K562 (cell line): ENCODE data around the gene SYNPO2. TPM values are rescaled to one million over a fixed set of nuclear protein-coding genes. Genes with fewer than 3 reads are reported as not detected.

Experiments used
- ATAC-seq: fragments of 200-7000 bp; cut with Tn5 transposase; 3 replicates; pipeline ENCODE4 v1.9.1; 2020; ENCODE audit warnings: moderate library complexity
- BruUV-seq: library from RNA; stranded (reverse); fragments of 400-500 nt; replicated peaks from 2 replicates; lab custom pipeline; 2021; lab: Mats Ljungman, UMichigan
- CTCF ChIA-PET: fragments of 300-600 bp; formaldehyde crosslinking; extraction: SDS; loops from one replicate; lab custom pipeline; 2021; ENCODE audit warnings: low intra/inter-chr PET ratio; lab: Yijun Ruan, JAX
- POLR2A ChIA-PET: fragments of 300-600, 350-650 bp; sonication (Branson Sonifier 250); formaldehyde crosslinking; extraction: SDS; loops from one replicate; lab custom pipeline; 2021; ENCODE audit warnings: antibody characterized with exemption, inconsistent platforms; lab: Yijun Ruan, JAX
- DNase-seq, 4 experiments: peaks; one replicate each; pipeline versions ENCODE4 v3.0.0 to v3.0.0-alpha.2; 2011 to 2018; ENCODE audit warnings: low spot score in 3 of 4, mixed read lengths in 3 of 4; ENCODE audit errors: extremely low read depth in 1 of 4
- FAIRE-seq: peaks from 2 replicates; lab custom pipeline; 2011; peaks lifted over from hg19 to GRCh38; lab: Jason Lieb, UNC
- H2AFZ ChIP-seq: 2 replicates; pipeline ENCODE4 v1.6.0; 2011; ENCODE audit warnings: low read depth, low read length, control low read depth, inconsistent platforms
- H3K27ac ChIP-seq: fragments of 200-600 bp; 3 replicates; pipeline ENCODE4 v1.8.0; 2011; ENCODE audit warnings: low read depth, mild to moderate bottlenecking, control low read depth, inconsistent platforms, low read length, moderate library complexity, mixed read lengths; ENCODE audit errors: extremely low read depth
- H3K27me3 ChIP-seq, 2 experiments: fragments of 300-600 bp in 1 of 2; 2 replicates in 1 of 2; 3 replicates in 1 of 2; pipeline versions ENCODE4 v1.6.0 to v1.8.0; 2011; ENCODE audit warnings: inconsistent platforms in 2 of 2, low read length in 2 of 2, mild to moderate bottlenecking in 1 of 2, mixed read lengths in 1 of 2, moderate library complexity in 1 of 2; ENCODE audit not compliant: control insufficient read depth in 2 of 2, insufficient read depth in 2 of 2
- H3K36me3 ChIP-seq: fragments of 300-600 bp; 3 replicates; pipeline ENCODE4 v1.8.0; 2011; ENCODE audit warnings: mild to moderate bottlenecking, low read length, inconsistent platforms; ENCODE audit not compliant: control insufficient read depth, insufficient read depth
- H3K4me1 ChIP-seq, 2 experiments: fragments of 200-600 bp in 1 of 2; replicated peaks in 1 of 2; 2 replicates in 1 of 2; 3 replicates in 1 of 2; pipeline versions ENCODE4 v1.5.1 to v1.8.0; 2011; ENCODE audit warnings: inconsistent platforms in 2 of 2, low read length in 2 of 2, mild to moderate bottlenecking in 1 of 2, mixed read lengths in 1 of 2, moderate library complexity in 1 of 2; ENCODE audit not compliant: control insufficient read depth in 2 of 2, insufficient read depth in 2 of 2
- H3K4me2 ChIP-seq: 2 replicates; pipeline ENCODE4 v1.6.1; 2011; ENCODE audit warnings: low read length, control low read depth, inconsistent platforms, mixed read lengths; ENCODE audit not compliant: insufficient read depth
- H3K4me3 ChIP-seq: fragments of 200-600 bp; sonication (generic), shearing (Covaris generic); 2 replicates; pipeline ENCODE4 v1.5.1; 2016; ENCODE audit warnings: control low read depth, inconsistent platforms
- H3K79me2 ChIP-seq: fragments of 200-600 bp; 3 replicates; pipeline ENCODE4 v1.8.0; 2011; ENCODE audit warnings: low read length, inconsistent platforms; ENCODE audit not compliant: control insufficient read depth, insufficient read depth
- H3K9ac ChIP-seq, 2 experiments: 2 replicates each; pipeline versions ENCODE4 v1.6.0 to v1.6.1; 2011; ENCODE audit warnings: low read depth in 2 of 2, low read length in 2 of 2, control low read depth in 1 of 2, inconsistent platforms in 1 of 2, mild to moderate bottlenecking in 1 of 2, mixed read lengths in 1 of 2; ENCODE audit not compliant: insufficient read depth in 1 of 2
- H3K9me1 ChIP-seq: one replicate; pipeline ENCODE4 v1.6.0; 2011; ENCODE audit warnings: inconsistent platforms, mild to moderate bottlenecking, low read length, moderate library complexity; ENCODE audit not compliant: control insufficient read depth, insufficient read depth
- H3K9me3 ChIP-seq: replicated peaks from 2 replicates; pipeline ENCODE4 v1.5.1; 2011; ENCODE audit warnings: low read depth, low read length, inconsistent platforms; ENCODE audit not compliant: control insufficient read depth, insufficient read depth
- H4K20me1 ChIP-seq: replicated peaks from 2 replicates; pipeline ENCODE4 v1.6.1; 2011; ENCODE audit warnings: low read length, inconsistent platforms, mixed read lengths; ENCODE audit not compliant: control insufficient read depth, insufficient read depth
- ARID2 ChIP-seq: fragments of 450-650 bp; IDR thresholded peaks from 2 replicates; pipeline ENCODE4 v1.6.1; 2017; ENCODE audit warnings: antibody characterized with exemption, mild to moderate bottlenecking
- DIDO1 ChIP-seq: fragments of 450-650 bp; IDR thresholded peaks from 2 replicates; pipeline ENCODE4 v1.6.1; 2016; ENCODE audit warnings: low read depth, missing biosample characterization, missing genetic modification characterization
- HMG20A ChIP-seq: fragments of 450-650 bp; formaldehyde crosslinking; conservative IDR thresholded peaks from 2 replicates; pipeline ENCODE4 v1.4.0; 2020; ENCODE audit warnings: mild to moderate bottlenecking, mixed read lengths
- HNRNPK ChIP-seq: fragments of 200-400 bp; formaldehyde crosslinking; IDR thresholded peaks from one replicate; pipeline ENCODE4 v1.6.1; 2018; ENCODE audit warnings: mild to moderate bottlenecking, low read depth, low read length; ENCODE audit not compliant: poor library complexity, severe bottlenecking
- MECOM ChIP-seq: fragments of 250-450 bp; sonication (Bioruptor Pico); IDR thresholded peaks from 2 replicates; pipeline ENCODE4 v1.8.0; 2022; ENCODE audit warnings: inconsistent platforms
- MIER1 ChIP-seq: fragments of 450-650 bp; IDR thresholded peaks from 2 replicates; pipeline ENCODE4 v1.6.1; 2016; ENCODE audit warnings: antibody characterized with exemption, mild to moderate bottlenecking, low read depth
- MTA3 ChIP-seq: fragments of 450-650 bp; formaldehyde crosslinking; IDR thresholded peaks from 2 replicates; pipeline ENCODE4 v1.6.1; 2017; ENCODE audit warnings: mild to moderate bottlenecking, borderline replicate concordance
- NEUROD1 ChIP-seq: fragments of 150-350 bp; IDR thresholded peaks from 2 replicates; pipeline ENCODE4 v1.6.1; 2014; ENCODE audit warnings: borderline replicate concordance, low read length, low read depth; ENCODE audit not compliant: partially characterized antibody
- SMARCB1 ChIP-seq: IDR thresholded peaks from 2 replicates; pipeline ENCODE4 v1.6.1; 2011; ENCODE audit warnings: improper control_type of control experiment, low read depth; ENCODE audit not compliant: insufficient read length
- WGBS: fragments of 100-300 bp; shearing (Covaris generic); methylation state at CpG from one replicate; pipeline ENCODE4 v1.1.6; 2016; ENCODE audit warnings: low coverage, mixed read lengths; ENCODE audit not compliant: insufficient coverage; ENCODE audit errors: missing lambda C conversion rate; 5-methylcytosine and 5-hydroxymethylcytosine counted together
- in situ Hi-C: fragments of 300-500 bp; cut with MboI; formaldehyde crosslinking; loops from 4 replicates; pipeline ENCODE4 v1.15.0; 2018; ENCODE audit warnings: inconsistent platforms, mixed read lengths
- intact Hi-C: fragments of 100-400 bp; cut with micrococcal nuclease; formaldehyde crosslinking; loops from 2 replicates; pipeline ENCODE4 v1.14.2; 2022
- polyA plus RNA-seq, 8 experiments: library from polyadenylated mRNA; depleted of rRNA in 4 of 8; stranded (reverse) in 5 of 8; unstranded in 3 of 8; fragments of >200 nt; fragmentation: Nextera tagmentation in 2 of 8; fragmentation: Illumina TruSeq in 1 of 8; extraction: Ambion mirVana in 2 of 8; extraction: Trizol in 1 of 8; gene quantifications; 2 replicates each; pipeline versions ENCODE4 v1.2.1 to v1.2.3, GENCODE V29; 2011 to 2014; ENCODE audit warnings: inconsistent platforms in 1 of 8, missing spikeins in 1 of 8
- total RNA-seq, 7 experiments: library from RNA; depleted of rRNA in 6 of 7; stranded (reverse); fragments of >200 nt in 6 of 7; fragmentation: Illumina TruSeq in 2 of 7; extraction: Trizol in 2 of 7; gene quantifications; 2 replicates each; pipeline versions ENCODE4 v1.2.1 to v1.2.3, GENCODE V29; 2011 to 2021; ENCODE audit warnings: low replicate concordance in 1 of 7

Gene SYNPO2
- total and polyA plus RNA-seq, 9 of the 15 experiments (the other 6 are each of a cell fraction or from before 2014, with no cell fraction given): 0.03 to 0.18 TPM; not detected in 7

DNA sequence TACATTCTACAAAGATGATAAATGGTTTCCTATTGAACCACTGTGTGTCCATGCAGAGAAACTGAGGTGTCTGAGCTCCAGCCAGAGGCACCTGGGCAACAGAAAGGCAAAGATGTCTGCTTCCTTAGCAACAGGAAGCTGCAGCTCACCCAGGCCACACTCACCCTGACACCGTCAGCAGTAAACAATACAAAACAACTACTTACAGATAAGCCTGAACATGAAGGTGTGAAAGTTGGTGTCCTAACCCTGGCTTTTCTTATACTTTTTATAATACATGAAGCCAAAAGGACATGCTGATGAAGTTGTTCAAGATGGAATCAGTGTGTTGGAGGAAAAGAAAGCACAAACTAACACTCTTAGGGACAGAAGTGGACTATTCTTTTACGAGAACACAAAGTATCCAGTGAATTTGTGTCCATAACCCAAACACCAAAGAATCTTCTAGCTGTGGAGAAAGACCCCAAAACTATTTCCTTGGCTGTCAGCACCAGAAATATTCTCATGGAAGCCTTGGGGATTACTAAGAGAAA, 117.3 kb downstream of the SYNPO2 start:
- Histone ChIP-seq H3K4me3 (no peak overlapping the region), H3K9me1 (no peaks in the 10 kb centered on the region), H3K79me2 (no peaks in the 10 kb centered on the region), H3K4me1 (no peaks in the 10 kb centered on the region), H3K9me3 (no peaks in the 10 kb centered on the region), H3K27me3 (no peaks in the 10 kb centered on the region), H2AFZ (no peak overlapping the region), H3K4me2 (no peak overlapping the region), H3K36me3 (no peaks in the 10 kb centered on the region), H3K27ac (no peak overlapping the region), H4K20me1 (no peaks in the 10 kb centered on the region), H3K9ac (no peak overlapping the region)
- no TSS peak for BruUV-seq
- intact Hi-C loops (no loop called here), in situ Hi-C loops (no loop called here)
- 0% methylated on average over 2 of the region's 2 CpGs for WGBS
- FAIRE-seq (no peak), ATAC-seq (no peak), DNase-seq (no peak)
- ChIA-PET POLR2A (no interaction called here), CTCF (no interaction called here)
- no peak for TF ChIP-seq MTA3
- no peak for TF ChIP-seq ARID2
- TF ChIP-seq MIER1: no peak
- TF ChIP-seq NEUROD1: no peak
- no peak for TF ChIP-seq SMARCB1
- TF ChIP-seq HMG20A: no peak
- TF ChIP-seq DIDO1: no peak
- TF ChIP-seq MECOM: no peak
- TF ChIP-seq HNRNPK: no peak
